Neural progenitor cell (in vitro differentiated cells): ENCODE data around the gene RNF114.

Experiments
- EZH2 ChIP-seq: fragments of 200-600 bp; sonication (generic); IDR thresholded peaks from 2 replicates; pipeline ENCODE4 v1.6.1; 2017; ENCODE audit warnings: antibody characterized with exemption, mild to moderate bottlenecking, moderate library complexity
- EZH2phosphoT487 ChIP-seq: fragments of 200-600 bp; sonication (generic); IDR thresholded peaks from 2 replicates; pipeline ENCODE4 v1.6.1; 2017; ENCODE audit warnings: antibody characterized with exemption
- TF ChIP-seq, protein P1 (sequence below): fragments of 200-600 bp; sonication (generic); IDR thresholded peaks from 2 replicates; pipeline ENCODE4 v1.5.1; 2017; ENCODE audit warnings: antibody characterized with exemption, mild to moderate bottlenecking

GRCh38 chr20:49888212-49889000 lies 47.8 kb upstream of the RNF114 start:
- TF ChIP-seq, protein P1, sequence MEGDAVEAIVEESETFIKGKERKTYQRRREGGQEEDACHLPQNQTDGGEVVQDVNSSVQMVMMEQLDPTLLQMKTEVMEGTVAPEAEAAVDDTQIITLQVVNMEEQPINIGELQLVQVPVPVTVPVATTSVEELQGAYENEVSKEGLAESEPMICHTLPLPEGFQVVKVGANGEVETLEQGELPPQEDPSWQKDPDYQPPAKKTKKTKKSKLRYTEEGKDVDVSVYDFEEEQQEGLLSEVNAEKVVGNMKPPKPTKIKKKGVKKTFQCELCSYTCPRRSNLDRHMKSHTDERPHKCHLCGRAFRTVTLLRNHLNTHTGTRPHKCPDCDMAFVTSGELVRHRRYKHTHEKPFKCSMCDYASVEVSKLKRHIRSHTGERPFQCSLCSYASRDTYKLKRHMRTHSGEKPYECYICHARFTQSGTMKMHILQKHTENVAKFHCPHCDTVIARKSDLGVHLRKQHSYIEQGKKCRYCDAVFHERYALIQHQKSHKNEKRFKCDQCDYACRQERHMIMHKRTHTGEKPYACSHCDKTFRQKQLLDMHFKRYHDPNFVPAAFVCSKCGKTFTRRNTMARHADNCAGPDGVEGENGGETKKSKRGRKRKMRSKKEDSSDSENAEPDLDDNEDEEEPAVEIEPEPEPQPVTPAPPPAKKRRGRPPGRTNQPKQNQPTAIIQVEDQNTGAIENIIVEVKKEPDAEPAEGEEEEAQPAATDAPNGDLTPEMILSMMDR, result peak; percentile 94
- TF ChIP-seq EZH2 (no peak), EZH2phosphoT487 (no peak)
